ENCODE measurements around the gene FAM162A. TPM values are rescaled to one million over a fixed set of nuclear protein-coding genes. Genes with fewer than 3 reads are reported as not detected.
A peak's percentile ranks its signal among the peaks of the same experiment; 100 is the strongest.

FAM162A gene
- total RNA-seq, 2 donors from 2014 or later: 37.3 to 53.4 TPM

DNA sequence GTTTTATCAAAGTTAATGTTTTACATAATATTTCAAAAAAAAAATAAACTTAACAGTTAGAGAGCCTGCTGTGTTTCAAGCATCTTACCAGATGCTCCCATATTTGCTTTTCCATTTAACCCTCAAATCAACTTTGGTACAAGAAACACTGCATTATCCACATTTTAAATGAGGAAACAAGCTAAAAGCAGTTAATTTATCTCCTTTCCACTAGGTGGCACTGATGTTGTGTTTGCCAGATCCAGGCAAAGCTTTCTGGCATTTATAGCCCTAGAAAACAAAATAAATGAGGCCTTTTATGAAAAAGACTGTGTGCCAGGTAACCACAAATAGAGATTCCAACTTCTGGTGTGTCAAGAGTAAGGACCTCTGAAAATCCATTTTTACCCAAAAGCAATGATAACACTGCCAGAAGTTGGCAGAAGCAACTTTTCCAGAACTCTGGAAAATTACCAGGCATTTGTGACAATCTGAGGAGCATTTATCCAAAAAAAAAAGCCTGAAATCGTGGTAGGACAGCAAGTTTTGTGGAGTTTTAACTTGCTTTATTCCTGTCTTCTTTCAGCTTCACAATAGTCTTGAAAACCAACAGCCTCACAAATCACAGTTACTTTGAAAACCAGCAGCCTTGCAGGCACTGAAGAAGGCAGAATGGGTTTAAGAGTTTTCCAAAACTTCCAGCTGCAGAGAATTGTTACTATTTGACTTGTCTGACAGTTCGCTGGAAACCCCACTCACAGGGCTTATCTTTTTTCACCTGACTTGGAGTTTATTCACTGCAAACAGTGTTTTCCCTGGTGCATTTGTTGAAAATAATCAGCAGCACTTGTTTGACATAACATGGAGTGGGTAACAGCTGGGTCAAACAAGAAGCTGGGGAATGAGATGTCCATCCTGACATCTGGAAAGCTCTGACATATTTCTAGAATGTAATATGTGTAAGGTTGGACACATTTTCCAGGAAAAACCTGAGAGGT, 9.2 kb downstream of the FAM162A start:
- DNase-seq (ENCODE audit: low spot score) (no peak), ATAC-seq (no peak)
- H3K27ac Mint-ChIP-seq: no peak overlapping the region

DNA sequence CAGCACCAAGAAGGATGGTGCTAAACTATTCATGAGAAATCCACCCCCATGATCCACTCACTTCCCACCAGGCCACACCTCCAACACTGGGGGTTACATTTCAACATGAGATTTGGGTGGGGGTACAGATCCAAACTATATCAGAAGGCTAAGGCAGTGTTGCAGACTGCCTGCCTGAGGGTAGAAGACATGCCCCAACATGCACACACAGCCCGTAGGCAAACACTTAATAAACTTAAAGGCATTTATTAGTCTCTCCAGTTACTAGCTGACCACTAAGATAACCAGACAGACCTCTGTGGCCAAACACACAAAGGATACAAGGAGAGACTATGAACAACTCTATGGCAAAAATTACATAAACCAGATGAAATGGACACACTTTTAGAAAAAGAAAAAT, 10.2 kb downstream of the FAM162A start:
- no peak for ATAC-seq
- no peak overlapping the region for H3K4me3 Mint-ChIP-seq
- H3K9me3 Mint-ChIP-seq: no peaks in the 10 kb centered on the region

More for the DNA sequence above, 9.2 kb downstream of the FAM162A start:
- Mint-ChIP-seq H3K27me3 (no peaks in the 10 kb centered on the region), H3K4me3 (no peak overlapping the region), H3K4me1 (ENCODE audit: low read depth in 2 of 2) (peaks cover 6 to 11% of the 10 kb centered on the region in 2 donors), H3K9me3 (no peaks in the 10 kb centered on the region), H3K36me3 (no peaks in the 10 kb centered on the region)

DNA sequence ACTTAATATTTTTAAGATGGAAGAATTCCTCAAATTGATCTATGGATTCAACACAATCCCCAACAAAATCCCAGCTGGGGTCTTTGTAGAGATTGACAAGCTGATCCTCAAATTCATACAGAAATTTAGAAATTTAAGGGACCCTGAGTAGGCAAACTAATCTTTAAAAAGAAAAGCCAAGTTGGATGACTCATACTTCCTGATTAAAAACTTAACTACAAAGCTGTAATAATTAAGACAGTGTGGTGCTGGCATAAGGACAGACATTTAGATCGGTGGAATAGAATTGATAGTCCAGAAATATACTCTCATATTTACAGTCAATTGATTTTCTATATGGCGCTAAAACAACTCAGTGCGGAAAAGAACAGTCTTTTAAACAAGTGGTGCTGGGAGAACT, 11.6 kb downstream of the FAM162A start:
- H3K4me3 Mint-ChIP-seq: no peak overlapping the region
- DNase-seq (ENCODE audit: low spot score) (no peak), ATAC-seq (no peak)
- no peaks in the 10 kb centered on the region for H3K27me3 Mint-ChIP-seq
- H3K27ac Mint-ChIP-seq: no peak overlapping the region
- no peaks in the 10 kb centered on the region for H3K9me3 Mint-ChIP-seq
- peaks cover 6 to 9% of the 10 kb centered on the region in 2 donors for H3K4me1 Mint-ChIP-seq (ENCODE audit: low read depth in 2 of 2)
- H3K36me3 Mint-ChIP-seq: no peaks in the 10 kb centered on the region

More for the DNA sequence above, 10.2 kb downstream of the FAM162A start:
- H3K27ac Mint-ChIP-seq: no peak overlapping the region
- DNase-seq (ENCODE audit: low spot score): no peak
- H3K27me3 Mint-ChIP-seq: no peaks in the 10 kb centered on the region
- H3K4me1 Mint-ChIP-seq (ENCODE audit: low read depth in 2 of 2): peaks cover 6 to 9% of the 10 kb centered on the region in 2 donors
- H3K36me3 Mint-ChIP-seq: no peaks in the 10 kb centered on the region

DNA sequence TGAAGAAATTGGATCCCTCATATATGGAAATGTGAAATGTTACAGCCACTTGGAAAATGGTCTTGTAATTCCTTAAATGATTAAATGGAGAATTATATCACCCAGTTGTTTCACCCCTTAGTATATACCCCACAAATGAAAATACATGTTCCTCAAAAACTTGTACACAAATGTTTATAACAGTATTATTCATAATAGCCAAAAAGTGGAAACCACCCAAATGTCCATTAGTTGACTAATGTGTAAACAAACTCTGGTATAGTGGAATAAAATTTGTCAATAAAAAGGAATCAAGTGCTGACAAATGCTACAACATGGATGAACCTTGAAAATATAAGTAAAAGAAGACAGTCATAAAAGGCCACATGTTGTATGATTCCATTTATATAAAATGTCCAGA, 12.5 kb downstream of the FAM162A start:
- no peaks in the 10 kb centered on the region for H3K27me3 Mint-ChIP-seq
- DNase-seq (ENCODE audit: low spot score): no peak
- no peaks in the 10 kb centered on the region for H3K9me3 Mint-ChIP-seq
- H3K27ac Mint-ChIP-seq: no peak overlapping the region
- no peak overlapping the region for H3K4me3 Mint-ChIP-seq
- no peak for ATAC-seq
- no peaks in the 10 kb centered on the region for H3K36me3 Mint-ChIP-seq
- peaks cover 6 to 9% of the 10 kb centered on the region in 2 donors for H3K4me1 Mint-ChIP-seq (ENCODE audit: low read depth in 2 of 2)

DNA sequence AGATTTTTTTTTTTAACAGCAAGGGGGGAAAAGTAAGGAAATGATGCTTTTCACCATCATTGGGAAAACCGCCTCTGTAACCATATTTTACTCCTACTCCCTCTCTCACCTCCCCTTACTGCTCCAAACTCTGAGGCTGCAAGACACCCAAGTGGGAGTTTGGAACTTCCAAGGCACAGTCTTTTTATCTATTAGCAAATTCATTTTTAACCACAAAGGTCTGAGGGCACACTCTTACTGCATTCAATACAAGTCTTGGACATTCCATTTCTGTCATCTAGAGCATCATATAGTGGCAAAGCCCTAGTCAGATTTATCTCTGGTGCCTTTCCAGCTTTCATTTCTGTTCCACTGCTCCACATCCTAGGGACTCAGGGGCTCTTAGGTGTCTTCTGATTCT, 13.2 kb downstream of the FAM162A start:
- Mint-ChIP-seq H3K36me3 (no peaks in the 10 kb centered on the region), H3K9me3 (no peaks in the 10 kb centered on the region), H3K27ac (no peak overlapping the region), H3K4me1 (ENCODE audit: low read depth in 2 of 2) (peaks cover 6 to 9% of the 10 kb centered on the region in 2 donors), H3K27me3 (no peaks in the 10 kb centered on the region), H3K4me3 (no peak overlapping the region)
- ATAC-seq: no peak
- no peak for DNase-seq (ENCODE audit: low spot score)

DNA sequence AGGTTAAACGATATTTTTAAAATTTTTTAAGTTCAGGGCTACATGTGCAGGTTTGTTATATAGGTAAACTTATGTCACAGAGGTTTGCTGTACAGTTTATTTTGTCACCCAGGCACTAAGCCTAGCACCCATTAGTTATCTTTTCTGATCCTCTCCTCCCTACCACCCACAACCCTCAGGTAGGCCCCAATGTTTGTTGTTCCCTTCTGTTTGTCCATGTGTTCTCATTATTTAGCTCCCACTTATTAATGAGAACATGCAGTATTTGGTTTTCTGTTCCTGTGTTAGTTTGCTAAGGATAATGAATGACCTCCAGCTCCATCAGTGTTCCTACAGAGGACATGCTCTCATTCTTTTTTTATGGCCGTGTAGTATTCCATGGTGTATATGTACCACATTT, 14.9 kb downstream of the FAM162A start:
- Mint-ChIP-seq H3K4me3 (no peak overlapping the region), H3K4me1 (ENCODE audit: low read depth in 2 of 2) (peaks cover 6 to 7% of the 10 kb centered on the region in 2 donors), H3K9me3 (no peaks in the 10 kb centered on the region), H3K36me3 (peaks cover 8% of the 10 kb centered on the region), H3K27me3 (no peaks in the 10 kb centered on the region), H3K27ac (no peak overlapping the region)
- ATAC-seq: no peak
- no peak for DNase-seq (ENCODE audit: low spot score)

DNA sequence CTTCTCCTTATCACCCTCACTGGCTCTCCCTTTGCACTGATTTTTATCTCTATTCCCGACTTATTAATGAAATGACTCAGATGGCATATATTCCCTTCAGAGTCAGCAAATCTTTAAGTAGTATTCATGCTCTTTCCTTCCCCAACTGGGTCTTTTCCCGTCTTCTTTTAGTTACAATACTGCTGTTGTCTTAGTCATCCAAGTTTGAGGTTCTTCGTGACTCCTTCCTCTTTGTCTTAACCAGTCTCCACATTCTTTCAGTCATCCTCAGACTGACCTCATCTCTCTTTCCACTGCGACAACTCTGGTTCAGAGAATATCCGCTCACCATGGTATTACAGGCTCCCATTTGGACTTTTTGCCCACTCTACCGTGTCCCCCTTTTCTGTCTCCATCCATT, 19.5 kb downstream of the FAM162A start:
- Mint-ChIP-seq H3K4me3 (no peak overlapping the region), H3K27me3 (no peaks in the 10 kb centered on the region), H3K4me1 (ENCODE audit: low read depth in 2 of 2) (peaks cover 2 to 5% of the 10 kb centered on the region in 2 donors), H3K9me3 (no peaks in the 10 kb centered on the region), H3K27ac (no peak overlapping the region), H3K36me3 (peaks cover 8% of the 10 kb centered on the region)
- DNase-seq (ENCODE audit: low spot score) (no peak), ATAC-seq (no peak)

DNA sequence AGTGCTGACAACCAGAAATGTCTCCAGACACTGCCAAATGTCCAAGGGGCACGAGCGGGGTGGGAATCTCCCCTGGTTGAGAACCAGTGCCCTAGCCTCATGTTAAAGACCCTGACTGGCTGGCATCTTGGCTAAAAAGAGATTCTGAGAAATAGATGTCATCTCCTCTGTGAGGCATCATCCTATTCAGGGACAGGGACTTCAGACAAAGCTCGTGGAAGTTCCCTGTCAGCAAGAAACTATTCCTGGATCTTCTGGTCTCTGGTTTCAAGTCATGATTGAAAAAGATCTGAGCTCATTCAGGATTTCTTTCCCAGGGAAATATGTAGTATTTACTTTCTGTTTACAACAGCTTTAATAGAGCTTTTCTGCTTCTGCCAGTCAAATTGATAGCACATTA, 21.0 kb downstream of the FAM162A start:
- H3K36me3 Mint-ChIP-seq: peaks cover 14% of the 10 kb centered on the region
- no peak overlapping the region for H3K27ac Mint-ChIP-seq
- ATAC-seq (no peak), DNase-seq (ENCODE audit: low spot score) (no peak)
- H3K27me3 Mint-ChIP-seq: no peaks in the 10 kb centered on the region
- peaks cover 7 to 12% of the 10 kb centered on the region in 2 donors for H3K4me1 Mint-ChIP-seq (ENCODE audit: low read depth in 2 of 2)
- no peaks in the 10 kb centered on the region for H3K9me3 Mint-ChIP-seq
- no peak overlapping the region for H3K4me3 Mint-ChIP-seq

DNA sequence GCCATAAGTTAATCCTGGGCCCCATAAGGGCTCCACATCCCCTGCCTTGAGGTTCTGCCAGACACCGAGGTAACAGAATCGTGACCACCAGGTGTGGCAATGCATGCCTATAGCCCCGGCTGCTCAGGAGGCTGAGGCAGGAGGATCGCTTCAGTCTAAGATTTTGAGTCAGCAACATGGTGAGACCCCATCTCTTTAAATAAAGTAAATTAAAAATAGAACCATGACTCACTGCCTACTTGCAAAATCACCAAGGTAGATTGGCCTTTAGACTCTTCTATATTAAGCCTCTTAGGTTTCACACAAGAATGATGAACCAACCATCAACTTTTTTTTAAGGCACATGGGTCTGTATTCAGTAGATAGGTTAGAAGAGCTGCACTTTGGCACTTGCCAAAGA, 22.2 kb downstream of the FAM162A start:
- Mint-ChIP-seq H3K27me3 (no peaks in the 10 kb centered on the region), H3K4me3 (no peak overlapping the region), H3K27ac (no peak overlapping the region), H3K36me3 (peaks cover 14% of the 10 kb centered on the region), H3K4me1 (ENCODE audit: low read depth in 2 of 2) (peaks cover 7 to 12% of the 10 kb centered on the region in 2 donors), H3K9me3 (no peaks in the 10 kb centered on the region)
- no peak for DNase-seq (ENCODE audit: low spot score)
- ATAC-seq: no peak

DNA sequence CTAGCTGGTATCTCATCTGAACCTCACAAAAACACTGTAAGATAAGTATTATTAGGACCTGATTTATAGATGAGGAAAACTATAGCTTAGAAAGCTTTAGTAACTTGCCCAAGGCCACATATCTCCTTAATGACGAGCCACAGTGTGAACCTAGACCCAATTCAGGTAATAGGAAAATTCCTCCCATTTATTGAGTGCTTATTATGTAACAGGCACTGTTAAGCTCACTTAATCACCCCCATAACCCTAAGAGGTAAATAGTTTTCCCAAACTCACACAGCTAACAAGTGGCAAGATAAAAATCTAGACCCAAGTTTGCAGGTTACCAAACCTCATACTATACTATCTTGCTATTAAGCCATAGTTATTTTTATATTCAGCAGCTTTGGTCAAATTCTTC, 24.0 kb downstream of the FAM162A start:
- DNase-seq (ENCODE audit: low spot score) (no peak), ATAC-seq (no peak)
- Mint-ChIP-seq H3K4me3 (no peak overlapping the region), H3K36me3 (peaks cover 14% of the 10 kb centered on the region), H3K27ac (no peak overlapping the region), H3K9me3 (no peaks in the 10 kb centered on the region), H3K27me3 (no peaks in the 10 kb centered on the region), H3K4me1 (ENCODE audit: low read depth in 2 of 2) (peaks cover 12 to 14% of the 10 kb centered on the region in 2 donors)

DNA sequence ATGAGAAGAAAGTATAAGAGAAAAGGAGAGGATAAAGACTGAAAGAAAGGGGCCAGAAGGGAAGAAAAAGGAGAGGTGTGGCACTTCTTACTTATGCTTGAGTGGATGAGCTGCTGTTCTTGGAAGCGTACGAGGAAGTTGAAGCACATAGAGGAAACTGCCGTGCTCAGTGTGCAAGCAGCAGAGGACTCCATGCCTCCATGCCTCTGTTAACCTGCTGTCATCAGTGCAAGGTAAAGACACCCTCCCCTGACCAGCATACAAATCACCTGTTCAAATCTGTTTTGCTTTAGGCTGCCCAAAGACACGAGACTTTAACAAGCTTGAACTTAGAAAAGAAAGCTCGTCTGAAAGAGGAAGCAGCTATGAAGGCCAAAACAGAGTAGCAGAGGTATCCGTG, 25.5 kb downstream of the FAM162A start:
- no peaks in the 10 kb centered on the region for H3K9me3 Mint-ChIP-seq

DNA sequence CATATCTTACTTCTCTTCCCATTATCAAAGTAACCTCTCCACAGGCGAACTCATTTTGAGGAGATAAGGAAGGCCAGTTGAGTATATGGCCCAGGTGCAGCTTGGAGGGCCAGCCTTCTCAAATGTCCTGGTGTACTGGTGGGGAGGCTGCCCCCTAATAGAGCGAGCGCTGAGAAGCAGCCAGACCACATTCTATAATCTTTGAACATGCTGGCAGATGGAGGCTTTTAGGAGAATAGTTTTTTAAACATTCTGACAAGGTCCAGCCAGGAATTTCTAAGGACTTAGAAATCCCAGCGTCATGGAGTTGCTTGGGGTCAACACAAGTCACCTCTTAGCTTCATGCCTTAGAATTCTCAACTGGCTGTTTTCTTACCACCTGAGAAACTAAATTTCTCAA, 26.1 kb downstream of the FAM162A start:
- peaks cover 24 to 27% of the 10 kb centered on the region in 2 donors for H3K4me1 Mint-ChIP-seq (ENCODE audit: low read depth in 2 of 2)
- no peak overlapping the region for H3K27ac Mint-ChIP-seq

More for the DNA sequence above, 25.5 kb downstream of the FAM162A start:
- ATAC-seq: no peak
- H3K27me3 Mint-ChIP-seq: no peaks in the 10 kb centered on the region
- no peak for DNase-seq (ENCODE audit: low spot score)
- peak overlapping the region; percentile 60 for H3K4me3 Mint-ChIP-seq
- H3K27ac Mint-ChIP-seq: peak overlapping the region; percentile 12 to 67
- H3K4me1 Mint-ChIP-seq (ENCODE audit: low read depth in 2 of 2): peaks cover 18 to 22% of the 10 kb centered on the region in 2 donors
- peaks cover 6% of the 10 kb centered on the region for H3K36me3 Mint-ChIP-seq

DNA sequence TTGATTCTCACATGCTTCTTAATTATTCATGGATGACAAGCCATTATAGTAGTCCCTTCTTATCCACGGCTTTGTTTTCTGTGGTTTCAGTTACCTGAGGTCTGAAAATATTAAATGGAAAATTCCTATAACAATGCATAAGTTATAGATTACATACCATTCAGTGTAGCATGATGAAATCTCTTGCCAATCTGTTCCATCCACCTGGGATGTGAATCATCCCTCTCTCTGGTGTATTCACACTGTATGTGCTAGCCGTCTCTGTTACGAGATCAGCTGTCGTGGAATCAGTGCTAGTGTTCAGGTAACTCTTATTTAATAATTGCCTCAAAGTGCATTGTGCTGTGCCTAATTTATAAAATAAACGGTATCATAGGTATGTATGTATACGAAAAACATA, 26.7 kb downstream of the FAM162A start:
- H3K27ac Mint-ChIP-seq: no peak overlapping the region
- H3K9me3 Mint-ChIP-seq: no peaks in the 10 kb centered on the region
- no peak overlapping the region for H3K4me3 Mint-ChIP-seq
- DNase-seq (ENCODE audit: low spot score): no peak
- H3K27me3 Mint-ChIP-seq: no peaks in the 10 kb centered on the region
- H3K4me1 Mint-ChIP-seq (ENCODE audit: low read depth in 2 of 2): peaks cover 28 to 32% of the 10 kb centered on the region in 2 donors
- H3K36me3 Mint-ChIP-seq: peaks cover 14% of the 10 kb centered on the region
- ATAC-seq: no peak

More for the DNA sequence above, 26.1 kb downstream of the FAM162A start:
- DNase-seq (ENCODE audit: low spot score) (no peak), ATAC-seq (no peak)
- Mint-ChIP-seq H3K27me3 (no peaks in the 10 kb centered on the region), H3K4me3 (no peak overlapping the region), H3K36me3 (peaks cover 11% of the 10 kb centered on the region), H3K9me3 (no peaks in the 10 kb centered on the region)

DNA sequence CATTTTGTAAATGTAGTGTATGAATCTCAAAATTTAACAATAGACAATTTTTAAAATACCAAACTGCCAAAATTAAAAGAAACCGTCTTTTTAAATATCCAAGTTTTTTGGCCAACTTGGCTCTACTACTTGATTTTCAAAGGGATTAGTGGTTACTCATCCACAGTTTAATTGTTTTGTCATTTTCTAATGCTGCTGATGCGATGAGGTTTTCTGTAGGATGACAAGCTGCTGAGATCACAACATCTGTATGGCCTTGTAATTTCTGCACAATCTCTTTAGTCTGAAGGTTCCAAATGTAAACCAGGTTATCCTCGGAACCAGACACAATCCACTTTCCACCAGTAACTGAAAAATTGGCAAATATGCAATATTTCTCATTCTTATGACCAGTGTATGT, 30.4 kb downstream of the FAM162A start:
- Mint-ChIP-seq H3K27me3 (no peaks in the 10 kb centered on the region), H3K4me3 (peak overlapping the region; percentile 94), H3K9me3 (no peaks in the 10 kb centered on the region), H3K4me1 (ENCODE audit: low read depth in 2 of 2) (peaks cover 30 to 34% of the 10 kb centered on the region in 2 donors), H3K36me3 (peaks cover 9% of the 10 kb centered on the region), H3K27ac (peak overlapping the region; percentile 88 to 99)
- no peak for ATAC-seq
- no peak for DNase-seq (ENCODE audit: low spot score)
